Measurements from ENCODE around the gene CABLES1. TPM values are rescaled to one million over a fixed set of nuclear protein-coding genes. Genes with fewer than 3 reads are reported as not detected.

CABLES1 gene
- total RNA-seq, 1 experiment from 2014 or later: 66.4 TPM

- Histone ChIP-seq H3K27me3 (ENCODE audit: control insufficient read depth, insufficient read depth, low read length) (no peaks in the 10 kb centered on the region), H3K36me3 (ENCODE audit: control insufficient read depth, insufficient read depth, low read length) (no peaks in the 10 kb centered on the region), H3K4me1 (ENCODE audit: control insufficient read depth, insufficient read depth, low read length) (peaks cover 7% of the 10 kb centered on the region; the same call in 1 of the 2 replicates), H3K4me3 (ENCODE audit: low read depth in 2 of 2, low read length in 2 of 2) (no peak overlapping the region), H3K9me3 (ENCODE audit: control insufficient read depth, insufficient read depth, low read depth, low read length) (no peaks in the 10 kb centered on the region), H3K27ac (ENCODE audit: low read length) (no peak overlapping the region)
- BruUV-seq (replicated peaks): no TSS peak
- no peak for ATAC-seq
- in situ Hi-C loops (cut with HindIII; ENCODE audit: low pct_unique_long_range_greater_than_20kb, low sequenced_read_pairs): no loop called here
- no peak for DNase-seq (ENCODE audit: low read depth, low spot score)
- intact Hi-C loops (cut with micrococcal nuclease; ENCODE audit: unreplicated experiment): no loop called here
- ChIA-PET POLR2A (interaction anchor here (0.6 kb wide), 1 partner anchor 931 kb away, joined by 4 read pairs; no protein-coding TSS in a partner anchor), CTCF (no interaction called here)
- no peak for TF ChIP-seq SIN3A (IDR thresholded peaks at IDR 0.05; ENCODE audit: borderline replicate concordance, insufficient read depth, low read depth, low read length)
- TF ChIP-seq POLR2AphosphoS5 (IDR thresholded peaks at IDR 0.05; ENCODE audit: low read depth, low read length): no peak
- TF ChIP-seq REST (IDR thresholded peaks at IDR 0.05; ENCODE audit: insufficient read depth in 1 of 2, low read depth in 2 of 2, low read length in 1 of 2): no peak
- TF ChIP-seq TCF7L2 (IDR thresholded peaks at IDR 0.05; ENCODE audit: low read depth, low read length): no peak
- TF ChIP-seq, protein P1, sequence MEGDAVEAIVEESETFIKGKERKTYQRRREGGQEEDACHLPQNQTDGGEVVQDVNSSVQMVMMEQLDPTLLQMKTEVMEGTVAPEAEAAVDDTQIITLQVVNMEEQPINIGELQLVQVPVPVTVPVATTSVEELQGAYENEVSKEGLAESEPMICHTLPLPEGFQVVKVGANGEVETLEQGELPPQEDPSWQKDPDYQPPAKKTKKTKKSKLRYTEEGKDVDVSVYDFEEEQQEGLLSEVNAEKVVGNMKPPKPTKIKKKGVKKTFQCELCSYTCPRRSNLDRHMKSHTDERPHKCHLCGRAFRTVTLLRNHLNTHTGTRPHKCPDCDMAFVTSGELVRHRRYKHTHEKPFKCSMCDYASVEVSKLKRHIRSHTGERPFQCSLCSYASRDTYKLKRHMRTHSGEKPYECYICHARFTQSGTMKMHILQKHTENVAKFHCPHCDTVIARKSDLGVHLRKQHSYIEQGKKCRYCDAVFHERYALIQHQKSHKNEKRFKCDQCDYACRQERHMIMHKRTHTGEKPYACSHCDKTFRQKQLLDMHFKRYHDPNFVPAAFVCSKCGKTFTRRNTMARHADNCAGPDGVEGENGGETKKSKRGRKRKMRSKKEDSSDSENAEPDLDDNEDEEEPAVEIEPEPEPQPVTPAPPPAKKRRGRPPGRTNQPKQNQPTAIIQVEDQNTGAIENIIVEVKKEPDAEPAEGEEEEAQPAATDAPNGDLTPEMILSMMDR (IDR thresholded peaks at IDR 0.05): no peak
Observed at GRCh38 chr18:23162473-23162872, 27.2 kb downstream of the CABLES1 start.

DNA sequence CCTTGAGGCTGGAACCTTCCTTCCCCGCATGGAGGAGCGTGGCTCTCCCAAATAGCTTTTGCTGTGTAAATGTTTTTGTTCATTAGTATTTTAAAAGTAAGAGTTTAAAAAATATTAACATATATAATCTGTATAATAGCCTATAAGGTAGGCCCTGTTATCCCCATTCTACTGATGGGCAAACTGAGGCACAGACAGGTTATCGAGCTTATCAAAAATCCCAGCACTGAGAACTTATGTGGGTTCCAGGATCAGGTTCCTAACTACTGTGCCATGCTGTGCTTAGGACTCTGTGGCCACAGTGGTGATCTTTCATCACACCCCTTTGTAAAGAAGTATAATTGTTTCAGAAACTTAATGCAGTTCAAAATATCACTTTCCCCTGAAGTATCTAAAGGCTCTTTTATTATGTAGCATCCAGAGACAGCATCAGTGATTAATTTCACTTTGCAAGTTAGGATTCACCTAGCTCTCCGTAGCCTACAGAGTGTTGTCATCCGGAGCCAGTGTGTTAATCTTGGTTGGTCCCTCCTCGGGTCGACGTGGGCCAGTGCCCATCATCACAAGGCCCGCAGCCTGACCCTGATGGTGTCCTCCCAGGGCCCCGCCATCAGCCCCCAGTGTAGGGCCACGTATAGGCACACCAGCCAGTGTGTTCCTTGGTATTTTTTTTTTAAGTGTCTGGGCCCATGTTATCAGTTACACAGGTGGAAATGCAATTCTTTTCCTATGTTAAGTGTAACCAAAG is 28.7 kb downstream of the CABLES1 start:
- no TSS peak for BruUV-seq (replicated peaks)
- no peak for DNase-seq (ENCODE audit: low read depth, low spot score)
- no peak overlapping the region for H3K4me3 ChIP-seq (ENCODE audit: low read depth in 2 of 2, low read length in 2 of 2)
- ChIA-PET CTCF (interaction anchor here (0.6 kb wide), 1 partner anchor 27 kb away, joined by 3 read pairs; no protein-coding TSS in a partner anchor), POLR2A (interaction anchor here (0.6 kb wide), 1 partner anchor 22 kb away, joined by 5 read pairs; no protein-coding TSS in a partner anchor)
- H3K36me3 ChIP-seq (ENCODE audit: control insufficient read depth, insufficient read depth, low read length): no peaks in the 10 kb centered on the region
- in situ Hi-C loops (cut with HindIII; ENCODE audit: low pct_unique_long_range_greater_than_20kb, low sequenced_read_pairs) (no loop called here), intact Hi-C loops (cut with micrococcal nuclease; ENCODE audit: unreplicated experiment) (no loop called here)
- H3K9me3 ChIP-seq (ENCODE audit: control insufficient read depth, insufficient read depth, low read depth, low read length): no peaks in the 10 kb centered on the region
- no peak for ATAC-seq
- H3K4me1 ChIP-seq (ENCODE audit: control insufficient read depth, insufficient read depth, low read length): peaks cover 7% of the 10 kb centered on the region; the same call in 1 of the 2 replicates
- TF ChIP-seq SIN3A (IDR thresholded peaks at IDR 0.05; ENCODE audit: borderline replicate concordance, insufficient read depth, low read depth, low read length) (no peak), REST (IDR thresholded peaks at IDR 0.05; ENCODE audit: insufficient read depth in 1 of 2, low read depth in 2 of 2, low read length in 1 of 2) (no peak), TCF7L2 (IDR thresholded peaks at IDR 0.05; ENCODE audit: low read depth, low read length) (no peak), POLR2AphosphoS5 (IDR thresholded peaks at IDR 0.05; ENCODE audit: low read depth, low read length) (no peak)
- TF ChIP-seq, protein P1 (IDR thresholded peaks at IDR 0.05): no peak
- no peaks in the 10 kb centered on the region for H3K27me3 ChIP-seq (ENCODE audit: control insufficient read depth, insufficient read depth, low read length)
- no peak overlapping the region for H3K27ac ChIP-seq (ENCODE audit: low read length)

Measured in Panc1 (cell line).